Stimulated activated CD8-positive, alpha-beta memory T cell treated with anti-CD3 and anti-CD28 coated beads, Interleukin-2, amount 100 ng/mL, for 1 hour (primary cell): Measurements from ENCODE around the gene QKI.
"Not testable (repeated sequence)": the region's sequence is repeated elsewhere in the genome, so short reads cannot be mapped to it uniquely, and the experiment has no call there.

Source experiments
- DNase-seq, 2 donors: peaks; one replicate each; pipeline ENCODE4 v3.0.0-alpha.2; 2020; ENCODE audit warnings: low read depth in 2 of 2

The QKI gene

GRCh38 chr6:163414946-163415619 lies 565 bp downstream of the QKI start:
- no peak for DNase-seq

DNA sequence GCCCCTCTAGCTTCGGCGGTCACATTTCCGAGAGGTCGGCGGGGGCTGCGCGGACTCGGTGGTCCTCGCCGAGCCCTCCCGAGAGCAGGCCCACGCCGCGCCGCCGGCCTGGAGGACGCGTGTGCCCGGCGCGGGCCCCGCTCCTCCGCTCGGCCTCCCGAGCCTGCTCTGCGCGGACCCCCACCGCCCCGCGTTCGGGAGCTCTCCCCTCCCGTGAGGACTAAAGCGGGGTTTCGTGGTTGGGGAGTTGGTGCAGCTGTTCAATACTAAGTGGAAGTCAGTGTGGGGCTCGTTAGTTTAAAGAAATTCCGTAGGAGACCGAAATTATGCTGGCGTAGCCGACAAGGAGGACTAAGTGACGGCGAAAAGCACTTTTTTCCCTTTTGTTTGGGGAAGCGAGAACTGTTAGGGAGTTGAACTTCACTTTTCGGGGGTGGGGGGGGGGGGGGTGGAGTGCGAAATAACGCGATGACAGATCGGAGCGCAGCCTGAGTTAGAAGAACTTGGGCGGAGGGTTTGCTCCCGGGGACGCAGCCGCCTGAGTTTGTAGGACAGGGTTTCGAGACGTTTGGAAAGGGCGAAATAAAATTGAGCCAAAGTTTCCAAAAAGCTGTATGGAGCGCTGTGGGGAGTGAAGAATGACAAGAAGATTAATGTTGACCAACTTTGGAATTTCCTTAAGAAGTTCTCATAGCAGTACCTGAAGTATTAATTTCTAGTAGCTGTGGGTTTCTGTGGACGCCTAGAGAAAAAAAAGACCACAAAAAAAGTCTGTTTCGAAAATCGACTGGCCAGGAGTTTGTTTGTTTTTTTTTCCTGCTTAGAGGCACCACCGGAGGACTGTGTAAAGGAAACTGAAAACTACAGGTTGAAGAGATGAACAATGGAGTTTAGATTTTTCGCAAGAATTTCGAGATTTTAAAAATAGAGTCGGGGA lies 1.4 kb downstream of the QKI start:
- no peak for DNase-seq

- DNase-seq: no peak
These were observed 2.2 kb downstream of the QKI start for GRCh38 chr6:163416557-163417253.

- no peak for DNase-seq
These were observed 3.1 kb downstream of the QKI start for GRCh38 chr6:163417595-163417994.

DNA sequence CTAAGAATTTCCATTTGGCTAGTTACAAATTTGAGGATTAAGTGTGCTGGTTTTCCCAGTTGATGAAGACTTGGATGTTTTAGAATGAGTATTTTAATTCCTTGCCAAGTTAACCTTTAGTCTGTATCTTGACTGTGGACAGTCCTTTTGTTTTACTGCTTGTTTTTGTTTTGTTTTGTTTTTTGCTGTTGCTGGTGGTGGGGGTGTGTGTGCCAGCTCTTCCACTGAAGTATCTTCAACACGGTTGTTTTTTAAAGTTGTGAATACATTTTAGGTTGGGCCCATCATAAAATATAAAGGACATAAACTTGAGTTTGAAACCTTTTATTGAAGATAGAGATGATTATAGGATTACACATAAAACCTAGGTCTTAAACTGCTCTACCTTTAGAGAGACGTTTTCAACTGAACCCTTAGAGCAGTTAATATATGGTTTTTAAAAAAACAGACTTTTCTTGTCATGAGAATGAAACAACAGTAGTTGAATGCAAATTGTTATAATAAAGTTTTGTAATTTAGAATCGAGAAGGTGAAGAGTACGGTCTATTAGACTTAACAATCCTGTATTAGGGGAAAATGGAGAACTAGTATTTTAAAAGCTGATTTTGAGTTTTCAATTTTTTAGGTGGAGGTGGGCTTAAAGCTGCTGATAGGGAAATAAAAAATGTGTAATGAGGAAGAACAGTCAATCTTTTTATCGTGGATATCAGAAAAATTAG lies 4.0 kb downstream of the QKI start:
- no peak for DNase-seq

DNA sequence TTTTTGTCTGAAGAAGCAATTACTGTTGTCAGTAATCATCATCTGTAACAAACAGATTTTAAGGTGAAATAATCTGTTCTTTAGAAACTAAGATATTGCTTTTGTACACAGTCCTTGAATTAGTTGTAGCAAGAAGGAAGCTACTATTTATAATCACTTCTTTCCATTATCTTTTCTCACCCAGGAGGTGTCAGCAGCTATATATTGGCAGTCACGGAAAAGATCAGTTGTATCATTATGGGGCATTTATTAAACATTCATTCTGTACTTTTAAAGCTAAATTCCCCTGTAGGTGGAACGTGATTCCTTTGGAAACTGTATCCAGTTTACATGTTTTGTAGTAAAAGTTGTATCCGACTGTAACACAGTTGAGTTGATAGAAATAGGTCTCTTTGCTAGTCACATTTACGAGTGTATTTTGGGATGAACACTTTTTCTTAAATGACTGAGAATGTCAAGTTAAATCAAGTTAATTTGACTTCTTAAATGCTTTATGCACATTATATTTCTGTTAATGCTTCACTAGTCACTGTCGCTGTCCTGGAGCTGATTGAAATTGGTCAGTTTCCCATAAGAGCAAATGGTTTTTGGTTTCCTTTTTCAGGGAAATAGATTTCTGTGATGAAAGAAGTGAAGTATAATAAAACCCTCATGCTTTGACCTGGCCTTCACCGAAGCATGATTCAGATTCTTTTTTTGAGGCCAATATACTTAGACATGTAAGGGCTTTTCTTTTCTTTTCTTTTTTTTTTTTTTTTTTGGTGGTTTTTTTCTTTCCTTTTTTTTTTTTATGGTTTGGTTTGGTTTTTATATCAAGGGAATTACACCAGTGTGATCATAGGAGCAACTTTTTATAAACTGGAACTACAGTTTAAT lies 5.1 kb downstream of the QKI start:
- DNase-seq: no peak

GRCh38 chr6:163420289-163420614 lies 5.7 kb downstream of the QKI start:
- no peak for DNase-seq

GRCh38 chr6:163422550-163422949 lies 8.0 kb downstream of the QKI start:
- DNase-seq: no peak

DNA sequence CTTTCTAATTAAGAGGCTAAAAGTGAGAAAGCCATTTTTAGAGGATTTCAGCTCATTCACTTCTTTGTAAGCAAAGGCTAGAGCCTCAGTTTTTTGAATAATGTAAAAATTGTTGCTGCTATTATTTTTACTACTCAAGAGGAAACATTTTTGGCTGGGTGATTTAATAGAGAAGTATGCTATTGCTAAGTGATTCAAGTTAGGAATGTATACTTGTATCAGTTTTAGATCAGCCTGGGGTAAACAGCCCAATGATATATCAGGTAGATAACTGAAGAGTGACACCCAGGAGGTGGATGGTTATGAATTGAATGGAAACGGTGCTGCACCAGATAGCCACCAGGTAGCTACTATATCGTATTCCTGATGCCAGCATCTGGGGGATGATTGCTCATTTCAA lies 9.2 kb downstream of the QKI start:
- no peak for DNase-seq

- no peak for DNase-seq
These were observed 13.2 kb downstream of the QKI start for GRCh38 chr6:163427498-163428254.

DNA sequence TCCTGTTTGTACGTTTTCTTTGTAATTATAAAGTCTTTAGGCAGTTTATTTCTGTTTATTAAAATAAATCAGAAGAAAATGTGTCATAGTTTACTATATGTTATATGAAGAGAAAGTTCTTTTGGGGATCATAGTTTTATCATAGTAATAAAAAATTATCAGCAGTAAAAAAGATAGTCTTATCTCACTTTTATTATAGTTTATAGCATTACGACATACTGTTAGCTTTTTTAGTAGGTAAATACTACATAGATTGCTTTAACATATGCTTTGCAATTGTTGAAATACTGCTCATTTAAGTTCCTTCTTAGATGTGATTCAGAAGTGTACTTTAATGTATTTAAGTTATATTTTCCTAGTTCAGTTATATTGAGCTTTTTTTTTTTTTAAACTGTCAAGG lies 13.9 kb downstream of the QKI start:
- DNase-seq: no peak

DNA sequence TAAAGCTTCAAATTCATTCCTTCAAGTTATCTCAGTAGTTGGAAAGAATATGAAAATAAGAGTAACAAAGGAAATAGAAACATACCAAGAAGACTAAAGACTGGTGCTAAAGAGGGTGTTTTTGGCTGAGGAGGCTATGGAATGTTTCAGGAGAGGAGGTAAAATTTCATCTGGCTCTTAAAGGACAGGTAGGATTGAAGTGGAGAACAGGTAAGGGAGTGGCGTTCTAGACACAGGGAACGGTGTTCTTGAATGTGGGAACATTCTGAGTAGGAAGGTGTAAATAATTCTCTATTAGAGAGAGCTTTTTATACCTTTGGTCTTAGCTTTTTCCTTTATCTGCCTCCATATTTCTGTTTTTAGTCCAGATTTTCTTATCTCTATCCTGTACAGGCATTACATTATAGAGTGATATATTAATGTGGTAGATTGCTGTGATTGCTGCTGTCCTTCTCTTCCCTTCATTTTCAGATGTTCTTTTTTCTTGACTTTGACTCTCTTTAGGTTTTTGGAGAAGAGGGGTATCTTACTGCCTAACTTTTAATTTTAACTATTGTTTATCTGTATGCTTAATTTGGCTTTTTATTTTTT lies 15.4 kb downstream of the QKI start:
- no peak for DNase-seq

DNA sequence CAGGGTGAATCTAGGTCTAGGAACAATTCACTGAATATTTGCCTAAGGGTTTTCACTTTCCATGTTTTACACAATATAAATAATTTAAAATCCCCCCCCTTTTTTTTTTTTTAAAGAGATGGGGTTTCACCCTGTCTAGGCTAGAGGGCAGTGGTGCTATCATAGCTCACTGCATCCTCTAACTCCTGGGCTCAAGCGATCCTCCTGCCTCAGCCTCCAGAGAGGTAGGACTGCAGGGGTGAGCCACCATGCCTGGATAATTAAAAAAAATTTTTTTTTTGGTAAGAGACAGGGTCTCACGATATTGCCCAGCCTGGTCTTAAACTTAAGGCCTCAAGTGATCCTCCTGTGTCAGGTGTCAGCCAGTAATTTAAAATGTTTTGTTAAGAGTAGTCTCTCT lies 17.8 kb downstream of the QKI start:
- no peak for DNase-seq

GRCh38 chr6:163433486-163433885 lies 19.0 kb downstream of the QKI start:
- not testable (repeated sequence) for DNase-seq

- no peak for DNase-seq
These were observed 20.5 kb downstream of the QKI start for GRCh38 chr6:163435023-163435422.

GRCh38 chr6:163436843-163437242 lies 22.3 kb downstream of the QKI start:
- DNase-seq: no peak

DNA sequence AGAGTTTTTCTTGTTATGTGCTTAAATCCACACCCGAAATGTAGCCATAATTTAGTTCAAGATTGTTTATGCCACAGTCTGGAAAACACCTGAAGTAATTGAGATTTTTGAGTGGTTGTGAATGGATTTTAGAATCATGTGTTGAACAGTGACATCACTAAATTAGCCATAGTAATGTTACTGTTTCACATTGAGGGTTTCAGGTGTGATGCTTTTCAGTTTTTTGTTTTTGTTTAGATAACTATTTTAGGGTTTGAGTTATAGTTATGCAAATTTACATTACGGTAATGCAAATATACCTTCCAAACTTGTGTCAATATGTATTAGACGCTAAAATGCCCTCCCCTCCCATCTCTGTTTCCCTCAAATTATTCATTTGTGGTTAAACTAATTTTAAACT lies 22.9 kb downstream of the QKI start:
- DNase-seq: no peak

DNA sequence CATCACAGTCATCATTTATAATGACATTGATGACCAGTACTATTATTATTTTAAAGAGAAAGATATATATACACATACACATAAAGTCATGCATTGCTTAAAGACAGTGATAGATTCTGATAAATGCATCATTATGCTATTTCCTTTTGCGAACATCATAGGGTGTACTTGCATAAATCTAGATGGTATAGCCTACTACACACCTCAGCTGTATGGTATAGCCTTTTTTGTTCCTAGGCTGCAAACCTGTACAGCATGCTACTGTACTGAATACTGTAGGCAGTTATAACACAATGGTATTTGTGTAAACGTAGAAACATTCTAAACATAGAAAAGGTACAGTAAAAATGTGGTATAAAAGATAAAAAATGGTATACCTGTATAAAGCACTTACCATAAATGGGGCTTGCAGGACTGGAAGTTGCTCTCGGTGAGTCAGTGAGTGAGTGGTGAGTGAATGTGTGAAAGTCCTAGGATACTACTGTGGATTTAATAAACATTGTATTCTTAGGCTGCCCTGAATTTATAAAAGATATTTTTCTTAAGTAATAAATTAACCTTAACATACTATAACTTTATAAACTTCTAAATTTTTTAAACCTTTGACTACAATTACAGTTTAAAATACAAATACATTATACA lies 23.9 kb downstream of the QKI start:
- DNase-seq: no peak

- DNase-seq: no peak
These were observed 24.4 kb downstream of the QKI start for GRCh38 chr6:163438940-163439335.
